CD4-positive, CD25-positive, alpha-beta regulatory T cell (primary cell): ENCODE results near the gene TTLL9. TPM values are rescaled to one million over a fixed set of nuclear protein-coding genes. Genes with fewer than 3 reads are reported as not detected.

Experiments used
- ATAC-seq, 2 donors: fragments of 150-1000 bp; cut with Tn5 transposase; one replicate each; pipeline ENCODE4 v1.10.0; 2021; ENCODE audit warnings: low read depth in 2 of 2, moderate number of reproducible peaks in 2 of 2, moderate library complexity in 1 of 2
- DNase-seq, 3 donors: peaks; one replicate each; pipeline versions ENCODE4 v3.0.0 to v3.0.0-alpha.2; 2012 to 2022; ENCODE audit warnings: mixed read lengths in 1 of 3
- H3K27ac ChIP-seq: one replicate; pipeline ENCODE4 v1.7.0; 2013; ENCODE audit warnings: mild to moderate bottlenecking, low read length; ENCODE audit not compliant: insufficient read depth, poor library complexity, severe bottlenecking
- H3K27me3 ChIP-seq: one replicate; pipeline ENCODE4 v1.7.0; 2013; ENCODE audit warnings: low read length; ENCODE audit not compliant: control insufficient read depth, insufficient read depth
- H3K36me3 ChIP-seq: one replicate; pipeline ENCODE4 v1.7.0; 2013; ENCODE audit warnings: mild to moderate bottlenecking, low read length, moderate library complexity; ENCODE audit not compliant: control insufficient read depth, insufficient read depth
- H3K4me1 ChIP-seq: 2 replicates; pipeline ENCODE4 v1.7.0; 2013; ENCODE audit warnings: mild to moderate bottlenecking, low read length; ENCODE audit not compliant: insufficient read depth, control insufficient read depth, poor library complexity, severe bottlenecking
- H3K4me3 ChIP-seq: one replicate; pipeline ENCODE4 v1.7.0; 2013; ENCODE audit warnings: low read depth, mild to moderate bottlenecking, low read length, moderate library complexity
- H3K9me3 ChIP-seq, 2 experiments: 1 replicate in 1 of 2; 2 replicates in 1 of 2; pipeline ENCODE4 v1.7.0; 2013; ENCODE audit warnings: low read length in 2 of 2, mild to moderate bottlenecking in 1 of 2, moderate library complexity in 1 of 2; ENCODE audit not compliant: control insufficient read depth in 2 of 2
- H3K27ac Mint-ChIP-seq, 3 donors: one replicate each; pipeline ENCODE4 v1.8.0; 2020 to 2022; ENCODE audit warnings: mild to moderate bottlenecking in 3 of 3, mixed read lengths in 3 of 3, moderate library complexity in 2 of 3
- H3K27me3 Mint-ChIP-seq: one replicate; pipeline ENCODE4 v1.8.0; 2022; ENCODE audit warnings: mild to moderate bottlenecking, mixed read lengths
- H3K36me3 Mint-ChIP-seq: one replicate; pipeline ENCODE4 v1.8.0; 2020; ENCODE audit warnings: mixed read lengths
- H3K4me1 Mint-ChIP-seq, 4 donors: one replicate each; pipeline ENCODE4 v1.8.0; 2020 to 2022; ENCODE audit warnings: mixed read lengths in 4 of 4, mild to moderate bottlenecking in 1 of 4
- H3K4me3 Mint-ChIP-seq, 4 donors: one replicate each; pipeline ENCODE4 v1.8.0; 2020 to 2022; ENCODE audit warnings: mild to moderate bottlenecking in 4 of 4, mixed read lengths in 4 of 4, moderate library complexity in 3 of 4
- H3K9me3 Mint-ChIP-seq, 7 donors: one replicate each; pipeline ENCODE4 v1.8.0; 2020 to 2022; ENCODE audit warnings: mixed read lengths in 7 of 7, mild to moderate bottlenecking in 3 of 7, moderate library complexity in 2 of 7
- polyA plus RNA-seq, 4 donors: library from polyadenylated mRNA; unstranded; fragments of 300-500 nt; fragmentation: Illumina TruSeq; gene quantifications; one replicate each; pipeline ENCODE4 v1.2.3, GENCODE V29; 2021
- total RNA-seq: library from RNA; stranded (reverse); gene quantifications from one replicate; pipeline ENCODE4 v1.2.3, GENCODE V29; 2022

The TTLL9 gene
- total and polyA plus RNA-seq, 5 donors from 2014 or later = not detected

DNA sequence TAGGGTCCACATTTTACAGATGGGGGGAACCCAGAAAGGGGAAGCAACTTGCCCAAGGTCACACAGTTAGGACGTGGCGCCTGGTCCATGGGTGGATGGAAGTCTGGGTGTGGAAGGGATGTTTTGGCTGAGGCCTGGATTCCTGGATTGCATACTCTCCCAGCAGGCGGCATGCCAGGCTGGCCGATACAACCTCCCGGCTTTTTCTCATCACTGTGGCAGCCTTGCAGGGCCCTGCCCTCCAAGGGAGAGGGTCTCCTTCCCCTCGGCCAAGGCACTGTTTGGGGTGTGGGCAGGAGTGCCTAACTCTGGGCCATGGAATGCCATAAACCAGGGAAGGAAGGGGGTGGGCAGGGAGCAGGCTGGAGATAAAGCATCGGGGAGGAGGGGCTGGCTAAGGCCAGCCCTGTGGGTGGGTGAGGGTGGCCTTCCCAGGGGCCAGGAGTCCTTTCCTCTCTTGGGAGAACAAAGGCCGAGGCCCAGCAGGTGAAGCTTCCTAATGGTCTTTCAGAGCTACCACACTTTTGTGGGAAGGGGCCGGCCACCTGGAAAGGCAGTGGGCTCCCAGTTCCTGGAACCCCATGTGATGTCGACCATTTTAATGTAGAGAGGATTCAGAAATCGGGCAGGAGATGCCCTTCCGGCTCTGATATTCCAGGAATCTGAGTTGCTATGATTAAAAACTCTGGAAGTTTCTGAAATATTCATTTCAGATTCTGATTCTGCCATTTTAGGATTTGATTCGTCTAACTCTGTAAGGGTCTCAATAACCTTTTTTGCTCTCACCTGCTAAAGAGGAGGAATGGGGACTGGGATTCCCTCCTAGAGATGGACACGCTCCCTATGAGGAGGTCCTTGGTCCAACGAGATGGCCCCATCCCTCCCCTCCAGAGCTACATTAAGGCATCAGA is 29.3 kb upstream of the TTLL9 start:
- ATAC-seq (no peak), DNase-seq (no peak)
- Mint-ChIP-seq H3K4me1 (peaks cover 0 to 4% (median 2%) of the 10 kb centered on the region in 4 donors), H3K9me3 (no peaks in the 10 kb centered on the region), H3K27me3 (no peaks in the 10 kb centered on the region), H3K4me3 (no peak overlapping the region), H3K27ac (no peak overlapping the region), H3K36me3 (no peaks in the 10 kb centered on the region)
- no peaks in the 10 kb centered on the region for H3K36me3 ChIP-seq
- no peak overlapping the region for H3K27ac ChIP-seq
- H3K9me3 ChIP-seq = no peaks in the 10 kb centered on the region
- no peak overlapping the region for H3K4me3 ChIP-seq
- no peaks in the 10 kb centered on the region for H3K27me3 ChIP-seq
- H3K4me1 ChIP-seq = peaks cover 2% of the 10 kb centered on the region

DNA sequence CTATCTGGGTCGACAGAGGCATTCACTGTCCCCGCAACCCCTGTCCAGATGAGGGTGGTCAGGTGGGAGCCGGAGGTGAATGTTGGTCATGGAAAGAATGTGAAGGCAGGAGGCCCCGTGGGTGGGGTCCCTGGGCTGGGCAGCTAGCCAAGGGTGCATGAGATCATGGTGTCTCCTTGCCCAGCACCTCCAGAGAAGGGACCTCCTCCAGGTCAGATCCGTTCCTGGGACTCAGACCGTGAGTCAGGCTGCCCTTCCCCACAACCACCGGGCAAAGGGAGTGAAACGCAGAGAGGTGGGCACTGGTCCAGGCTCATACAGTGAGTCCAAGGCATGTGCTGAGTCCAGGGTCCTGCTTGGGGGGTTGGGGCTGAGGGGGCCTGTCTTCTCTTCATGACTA is 28.5 kb upstream of the TTLL9 start:
- H3K4me3 Mint-ChIP-seq = no peak overlapping the region
- H3K9me3 Mint-ChIP-seq = no peaks in the 10 kb centered on the region
- Histone ChIP-seq H3K27me3 (no peaks in the 10 kb centered on the region), H3K4me3 (no peak overlapping the region), H3K27ac (no peak overlapping the region), H3K36me3 (no peaks in the 10 kb centered on the region), H3K4me1 (no peaks in the 10 kb centered on the region), H3K9me3 (no peaks in the 10 kb centered on the region)
- DNase-seq (no peak), ATAC-seq (no peak)
- H3K27ac Mint-ChIP-seq = no peak overlapping the region
- H3K4me1 Mint-ChIP-seq = peaks cover 0 to 2% (median 0%) of the 10 kb centered on the region in 4 donors
- H3K27me3 Mint-ChIP-seq = no peaks in the 10 kb centered on the region
- H3K36me3 Mint-ChIP-seq = no peaks in the 10 kb centered on the region

- Histone ChIP-seq H3K4me3 (no peak overlapping the region), H3K36me3 (no peaks in the 10 kb centered on the region), H3K9me3 (no peaks in the 10 kb centered on the region), H3K4me1 (no peaks in the 10 kb centered on the region), H3K27me3 (no peaks in the 10 kb centered on the region), H3K27ac (no peak overlapping the region)
- ATAC-seq = no peak
- no peaks in the 10 kb centered on the region for H3K9me3 Mint-ChIP-seq
- DNase-seq = no peak
- H3K4me3 Mint-ChIP-seq = no peak overlapping the region
- H3K27me3 Mint-ChIP-seq = peaks cover 3% of the 10 kb centered on the region
- no peaks in the 10 kb centered on the region for H3K36me3 Mint-ChIP-seq
- H3K4me1 Mint-ChIP-seq = peaks cover 0 to 2% (median 0%) of the 10 kb centered on the region in 4 donors
- no peak overlapping the region for H3K27ac Mint-ChIP-seq
These were observed 27.8 kb upstream of the TTLL9 start for GRCh38 chr20:31842471-31843157.

GRCh38 chr20:31843288-31843687 is 27.1 kb upstream of the TTLL9 start:
- DNase-seq = no peak
- H3K4me3 Mint-ChIP-seq = no peak overlapping the region
- no peaks in the 10 kb centered on the region for H3K9me3 Mint-ChIP-seq
- H3K4me1 ChIP-seq = no peaks in the 10 kb centered on the region
- no peaks in the 10 kb centered on the region for H3K27me3 ChIP-seq
- H3K4me1 Mint-ChIP-seq = peaks cover 0 to 2% (median 0%) of the 10 kb centered on the region in 4 donors
- peaks cover 4% of the 10 kb centered on the region for H3K27me3 Mint-ChIP-seq
- H3K27ac ChIP-seq = no peak overlapping the region
- no peaks in the 10 kb centered on the region for H3K36me3 Mint-ChIP-seq
- H3K4me3 ChIP-seq = no peak overlapping the region
- no peak for ATAC-seq
- no peaks in the 10 kb centered on the region for H3K36me3 ChIP-seq
- no peak overlapping the region for H3K27ac Mint-ChIP-seq
- no peaks in the 10 kb centered on the region for H3K9me3 ChIP-seq

- ATAC-seq = no peak
These were observed 26.6 kb upstream of the TTLL9 start for GRCh38 chr20:31843881-31844280.

DNA sequence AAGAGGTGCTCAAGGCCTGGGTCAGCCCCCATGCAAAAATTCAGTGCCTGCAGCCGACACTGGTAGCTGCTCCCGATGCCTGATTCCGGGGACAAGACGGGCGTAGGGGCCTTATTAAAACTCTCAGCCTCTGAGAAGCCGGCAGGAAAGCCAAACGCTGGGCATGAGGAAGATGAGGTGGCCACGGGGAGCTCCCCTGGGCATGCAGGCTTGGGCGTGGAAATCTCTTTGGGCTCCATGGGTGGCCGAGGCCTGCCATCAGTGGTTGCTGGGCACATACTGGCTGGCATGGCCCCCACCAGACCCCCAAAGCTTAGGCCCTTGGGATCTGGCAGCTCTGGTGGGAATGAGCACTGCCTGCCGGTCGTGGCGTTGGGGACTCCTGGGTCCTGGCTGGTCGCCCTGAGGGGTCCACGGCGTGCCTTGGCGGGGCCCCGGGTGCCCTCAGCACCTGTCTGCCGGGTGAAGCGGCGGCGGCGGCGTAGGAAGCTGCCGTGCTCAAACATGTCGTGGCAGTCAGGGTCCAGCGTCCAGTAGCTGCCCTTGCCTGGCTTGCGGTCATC is 25.6 kb upstream of the TTLL9 start:
- no peak overlapping the region for H3K27ac Mint-ChIP-seq
- Histone ChIP-seq H3K4me3 (no peak overlapping the region), H3K4me1 (no peaks in the 10 kb centered on the region), H3K27ac (no peak overlapping the region), H3K9me3 (no peaks in the 10 kb centered on the region), H3K27me3 (no peaks in the 10 kb centered on the region), H3K36me3 (no peaks in the 10 kb centered on the region)
- no peak overlapping the region for H3K4me3 Mint-ChIP-seq
- H3K36me3 Mint-ChIP-seq = no peaks in the 10 kb centered on the region
- peaks cover 0 to 2% (median 0%) of the 10 kb centered on the region in 7 donors for H3K9me3 Mint-ChIP-seq
- ATAC-seq (no peak), DNase-seq (no peak)
- H3K4me1 Mint-ChIP-seq = peaks cover 0 to 2% (median 0%) of the 10 kb centered on the region in 4 donors
- peaks cover 4% of the 10 kb centered on the region for H3K27me3 Mint-ChIP-seq

More at GRCh38 chr20:31843881-31844280, 26.6 kb upstream of the TTLL9 start:
- Histone ChIP-seq H3K27ac (no peak overlapping the region), H3K36me3 (no peaks in the 10 kb centered on the region), H3K9me3 (no peaks in the 10 kb centered on the region), H3K4me1 (no peaks in the 10 kb centered on the region), H3K4me3 (no peak overlapping the region), H3K27me3 (no peaks in the 10 kb centered on the region)
- Mint-ChIP-seq H3K4me3 (no peak overlapping the region), H3K36me3 (no peaks in the 10 kb centered on the region), H3K27me3 (peaks cover 4% of the 10 kb centered on the region), H3K27ac (no peak overlapping the region), H3K9me3 (peaks cover 0 to 1% (median 0%) of the 10 kb centered on the region in 7 donors), H3K4me1 (peaks cover 0 to 2% (median 0%) of the 10 kb centered on the region in 4 donors)
- no peak for DNase-seq

GRCh38 chr20:31845300-31845863 is 25.1 kb upstream of the TTLL9 start, which contains the start of gene FOXS1:
TSS of gene FOXS1 (minus strand) at chr20:31845604. CDS start at chr20:31845542, 62 bp downstream.
- peaks cover 0 to 2% (median 0%) of the 10 kb centered on the region in 7 donors for H3K9me3 Mint-ChIP-seq
- H3K27ac Mint-ChIP-seq = no peak within 1 kb of the TSS
- Histone ChIP-seq H3K36me3 (no peaks in the 10 kb centered on the region), H3K4me3 (no peak within 1 kb of the TSS), H3K9me3 (no peaks in the 10 kb centered on the region), H3K4me1 (no peaks in the 10 kb centered on the region), H3K27me3 (no peaks in the 10 kb centered on the region), H3K27ac (no peak within 1 kb of the TSS)
- no peak for ATAC-seq
- H3K4me3 Mint-ChIP-seq = no peak within 1 kb of the TSS
- no peak for DNase-seq
- no peaks in the 10 kb centered on the region for H3K36me3 Mint-ChIP-seq
- peaks cover 0 to 2% (median 0%) of the 10 kb centered on the region in 4 donors for H3K4me1 Mint-ChIP-seq
- peaks cover 8% of the 10 kb centered on the region for H3K27me3 Mint-ChIP-seq
